GM12864 (cell line): Measurements from ENCODE around the gene ITPRIPL2.

ENCODE experiments used
- DNase-seq: peaks from one replicate; pipeline ENCODE4 v3.0.0-alpha.2; 2011; ENCODE audit warnings: low read depth
- H3K4me3 ChIP-seq: 2 replicates; pipeline ENCODE4 v1.5.1; 2011; ENCODE audit warnings: mild to moderate bottlenecking, low read depth, low read length, control low read depth
- TF ChIP-seq, protein P1 (sequence below): IDR thresholded peaks from 2 replicates; pipeline ENCODE4 v1.5.1; 2011; ENCODE audit warnings: low read depth, mild to moderate bottlenecking, moderate library complexity, low read length, control low read depth, inconsistent platforms; ENCODE audit errors: missing control alignments

The ITPRIPL2 gene

GRCh38 chr16:19143599-19143956, 29.8 kb downstream of the ITPRIPL2 start:
- DNase-seq = no peak
- TF ChIP-seq, protein P1, sequence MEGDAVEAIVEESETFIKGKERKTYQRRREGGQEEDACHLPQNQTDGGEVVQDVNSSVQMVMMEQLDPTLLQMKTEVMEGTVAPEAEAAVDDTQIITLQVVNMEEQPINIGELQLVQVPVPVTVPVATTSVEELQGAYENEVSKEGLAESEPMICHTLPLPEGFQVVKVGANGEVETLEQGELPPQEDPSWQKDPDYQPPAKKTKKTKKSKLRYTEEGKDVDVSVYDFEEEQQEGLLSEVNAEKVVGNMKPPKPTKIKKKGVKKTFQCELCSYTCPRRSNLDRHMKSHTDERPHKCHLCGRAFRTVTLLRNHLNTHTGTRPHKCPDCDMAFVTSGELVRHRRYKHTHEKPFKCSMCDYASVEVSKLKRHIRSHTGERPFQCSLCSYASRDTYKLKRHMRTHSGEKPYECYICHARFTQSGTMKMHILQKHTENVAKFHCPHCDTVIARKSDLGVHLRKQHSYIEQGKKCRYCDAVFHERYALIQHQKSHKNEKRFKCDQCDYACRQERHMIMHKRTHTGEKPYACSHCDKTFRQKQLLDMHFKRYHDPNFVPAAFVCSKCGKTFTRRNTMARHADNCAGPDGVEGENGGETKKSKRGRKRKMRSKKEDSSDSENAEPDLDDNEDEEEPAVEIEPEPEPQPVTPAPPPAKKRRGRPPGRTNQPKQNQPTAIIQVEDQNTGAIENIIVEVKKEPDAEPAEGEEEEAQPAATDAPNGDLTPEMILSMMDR = no peak
- H3K4me3 ChIP-seq = no peak overlapping the region

GRCh38 chr16:19145010-19145409, 31.2 kb downstream of the ITPRIPL2 start:
- TF ChIP-seq, protein P1 = no peak
- DNase-seq = no peak
- no peak overlapping the region for H3K4me3 ChIP-seq

- TF ChIP-seq, protein P1 = no peak
- DNase-seq = no peak
Measured at GRCh38 chr16:19147126-19147525, 33.4 kb downstream of the ITPRIPL2 start.

DNA sequence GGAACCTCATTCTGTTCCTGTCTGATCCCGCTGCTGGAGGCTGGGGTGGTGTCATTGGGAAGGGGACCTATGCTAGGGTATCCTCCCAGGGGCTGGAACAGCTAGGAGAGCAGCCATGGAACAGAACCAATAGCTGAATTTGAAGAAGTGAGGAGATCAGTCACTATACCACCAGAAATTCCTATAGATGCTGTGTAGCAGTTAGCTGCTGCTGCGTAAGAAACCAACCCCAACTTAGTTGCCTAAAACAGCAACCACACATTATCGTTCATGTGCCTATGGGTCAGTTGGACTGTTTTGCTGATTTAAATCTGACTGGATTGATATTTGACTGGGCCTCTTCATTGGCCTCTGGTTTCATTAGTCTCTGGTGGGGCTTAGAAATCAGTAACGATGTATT, 33.9 kb downstream of the ITPRIPL2 start:
- no peak for DNase-seq
- no peak overlapping the region for H3K4me3 ChIP-seq
- TF ChIP-seq, protein P1 = no peak

More at GRCh38 chr16:19147126-19147525, 33.4 kb downstream of the ITPRIPL2 start:
- no peak overlapping the region for H3K4me3 ChIP-seq

DNA sequence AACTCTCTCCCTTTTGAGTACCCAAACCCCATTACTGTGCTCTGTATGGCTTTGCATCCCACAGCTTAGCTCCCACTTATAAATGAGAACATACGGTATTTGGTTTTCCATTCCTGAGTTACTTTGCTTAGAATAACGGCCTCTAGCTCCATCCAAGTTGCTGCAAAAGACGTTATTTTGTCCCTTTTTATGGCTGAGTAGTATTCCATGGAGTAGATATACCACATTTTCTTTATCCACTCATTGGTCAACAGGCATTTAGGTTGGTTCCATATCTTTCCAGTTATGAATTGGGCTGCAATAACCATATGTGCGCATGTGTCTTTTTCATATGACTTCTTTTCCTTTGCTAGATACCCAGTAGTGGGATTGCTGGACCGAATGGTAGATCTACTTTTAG, 34.4 kb downstream of the ITPRIPL2 start:
- no peak overlapping the region for H3K4me3 ChIP-seq
- no peak for DNase-seq
- TF ChIP-seq, protein P1 = no peak

- no peak overlapping the region for H3K4me3 ChIP-seq
- TF ChIP-seq, protein P1 = no peak
- no peak for DNase-seq
Measured at GRCh38 chr16:19151310-19151709, 37.5 kb downstream of the ITPRIPL2 start.

DNA sequence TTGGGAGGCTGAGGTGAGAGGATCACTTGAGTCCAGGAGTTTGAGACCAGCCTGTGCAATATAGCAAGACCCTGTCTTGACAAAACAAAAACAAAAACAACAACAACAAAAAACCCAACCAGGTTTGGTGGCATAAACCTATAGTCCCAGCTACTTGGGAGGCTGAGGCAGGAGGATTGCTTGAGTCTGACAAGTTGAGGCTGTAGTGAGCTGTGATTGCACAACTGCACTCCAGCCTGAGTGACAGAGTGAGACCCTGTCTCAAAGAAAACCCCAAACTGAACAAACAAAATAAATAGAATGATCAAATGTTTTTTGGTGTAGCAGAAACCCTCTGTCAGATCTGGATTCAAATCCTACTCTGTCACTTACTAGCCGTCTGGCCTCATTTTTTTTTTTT, 38.3 kb downstream of the ITPRIPL2 start:
- no peak for DNase-seq
- H3K4me3 ChIP-seq = no peak overlapping the region
- TF ChIP-seq, protein P1 = no peak
